Ascending aorta (tissue), 2 donors: ENCODE measurements around the gene WDR77. TPM values are rescaled to one million over a fixed set of nuclear protein-coding genes. Genes with fewer than 3 reads are reported as not detected.

Experiments used
- DNase-seq, 2 donors: peaks; one replicate each; pipeline ENCODE4 v3.0.0-alpha.2; 2019; ENCODE audit warnings: low spot score in 2 of 2
- H3K27ac ChIP-seq, 2 donors: fragments of 200-600 bp; sonication (generic); one replicate each; pipeline ENCODE4 v1.5.1; 2016 to 2017; ENCODE audit warnings: mild to moderate bottlenecking in 1 of 2
- H3K27me3 ChIP-seq: fragments of 200-600 bp; sonication (generic); one replicate; pipeline ENCODE4 v1.5.1; 2017
- H3K36me3 ChIP-seq, 2 donors: fragments of 200-600 bp; sonication (generic); one replicate each; pipeline ENCODE4 v1.5.1; 2016
- H3K4me1 ChIP-seq, 2 donors: fragments of 200-600 bp; sonication (generic); one replicate each; pipeline ENCODE4 v1.5.1; 2016 to 2017; ENCODE audit warnings: mild to moderate bottlenecking in 1 of 2
- H3K4me3 ChIP-seq, 2 donors: fragments of 200-600 bp; sonication (generic); one replicate each; pipeline ENCODE4 v1.5.1; 2016 to 2017; ENCODE audit warnings: mild to moderate bottlenecking in 1 of 2
- H3K9me3 ChIP-seq, 2 donors: fragments of 200-600 bp; sonication (generic); one replicate each; pipeline ENCODE4 v1.5.1; 2016
- CTCF ChIP-seq, 3 experiments: fragments of 200-600 bp in 2 of 3; fragments of 450-650 bp in 1 of 3; sonication (generic) in 2 of 3; IDR thresholded peaks; one replicate each; pipeline ENCODE4 v1.5.1; 2016 to 2019; ENCODE audit warnings: antibody characterized with exemption in 3 of 3, mild to moderate bottlenecking in 1 of 3, moderate library complexity in 1 of 3
- intact Hi-C: fragments of 100-400 bp; cut with DNase I; formaldehyde crosslinking; loops from one replicate; pipeline ENCODE4 v1.15.1; 2023
- total RNA-seq: library from RNA; depleted of rRNA; stranded (reverse); fragments of >200 nt; gene quantifications from one replicate; pipeline ENCODE4 v1.1.0, GENCODE V29; 2016

The WDR77 gene
- total RNA-seq, 1 donor from 2014 or later: 31.2 TPM

DNA sequence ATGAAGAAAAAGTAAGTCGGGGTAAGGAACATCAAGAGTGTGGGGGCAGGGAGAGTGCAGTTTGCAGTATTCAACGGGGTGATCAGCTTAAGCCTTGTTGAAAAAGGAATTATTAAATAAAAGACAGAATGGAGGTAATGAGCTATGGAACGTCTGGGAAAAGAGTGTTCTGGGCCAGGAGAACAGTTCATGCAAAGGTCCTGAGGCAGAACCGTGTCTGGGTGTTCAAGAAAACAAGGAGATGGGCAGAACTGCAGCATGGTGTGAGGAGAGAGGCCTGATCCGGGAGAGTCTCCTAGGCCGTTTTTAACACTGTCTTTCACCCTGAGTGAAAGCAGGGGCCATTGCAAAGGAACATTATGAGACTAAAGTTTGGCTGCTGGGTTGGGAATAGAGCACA lies 41.8 kb downstream of the WDR77 start:
- intact Hi-C loops: no loop called here
- Histone ChIP-seq H3K9me3 (no peaks in the 10 kb centered on the region), H3K27ac (no peak overlapping the region), H3K4me1 (no peaks in the 10 kb centered on the region), H3K36me3 (no peaks in the 10 kb centered on the region), H3K27me3 (no peaks in the 10 kb centered on the region), H3K4me3 (no peak overlapping the region)
- no peak for DNase-seq
- no peak for TF ChIP-seq CTCF (IDR thresholded peaks at IDR 0.05)

DNA sequence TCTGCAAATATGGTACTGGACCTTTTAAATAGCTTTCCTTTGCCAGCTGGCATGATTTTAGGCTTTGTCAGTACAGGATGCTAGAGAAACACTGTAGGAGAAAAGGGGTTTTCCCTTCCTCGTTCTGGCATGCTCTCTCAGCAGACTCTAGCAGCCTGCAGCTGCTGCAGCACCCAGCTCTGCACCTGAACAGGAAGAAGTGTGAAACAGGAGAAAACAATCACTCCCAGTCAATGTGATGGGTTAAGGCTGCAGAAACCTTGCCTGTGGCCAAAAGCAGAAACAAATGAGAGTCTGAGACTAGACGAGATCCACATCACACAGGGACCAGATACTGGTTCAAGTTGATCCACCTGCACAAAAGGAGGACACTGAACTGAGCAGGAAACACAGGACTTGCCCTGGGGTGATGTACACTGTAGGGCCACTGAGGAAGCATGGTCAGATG lies 42.7 kb downstream of the WDR77 start:
- Histone ChIP-seq H3K9me3 (no peaks in the 10 kb centered on the region), H3K36me3 (no peaks in the 10 kb centered on the region), H3K27me3 (no peaks in the 10 kb centered on the region), H3K27ac (no peak overlapping the region), H3K4me3 (no peak overlapping the region), H3K4me1 (no peaks in the 10 kb centered on the region)
- no peak for TF ChIP-seq CTCF (IDR thresholded peaks at IDR 0.05)
- intact Hi-C loops: no loop called here
- no peak for DNase-seq

- H3K27me3 ChIP-seq: no peaks in the 10 kb centered on the region
- H3K27ac ChIP-seq: no peak overlapping the region
- intact Hi-C loops: no loop called here
- no peaks in the 10 kb centered on the region for H3K36me3 ChIP-seq
- DNase-seq: no peak
- H3K4me3 ChIP-seq: no peak overlapping the region
- no peak for TF ChIP-seq CTCF (IDR thresholded peaks at IDR 0.05)
- H3K9me3 ChIP-seq: no peaks in the 10 kb centered on the region
- H3K4me1 ChIP-seq: no peaks in the 10 kb centered on the region
These were observed 44.5 kb downstream of the WDR77 start for GRCh38 chr1:111404588-111404987.

DNA sequence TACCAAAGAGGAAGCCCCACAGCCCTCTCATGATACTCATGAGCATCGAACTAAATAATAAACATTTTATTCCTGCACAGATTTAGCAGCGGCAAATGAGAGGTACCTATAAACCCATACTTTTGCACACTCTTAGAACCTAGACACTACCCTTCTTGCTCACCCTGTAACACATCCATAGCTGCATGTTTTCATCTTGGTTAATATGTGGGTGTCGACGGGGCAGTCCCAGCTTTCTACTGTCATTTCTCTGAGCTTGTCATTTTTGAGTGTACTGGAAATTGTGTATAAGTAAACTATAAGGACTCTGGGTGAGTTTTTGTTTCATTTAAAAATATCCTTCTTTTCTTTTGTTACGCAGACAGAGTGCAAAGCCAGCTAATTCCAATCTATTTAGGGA lies 47.0 kb downstream of the WDR77 start:
- Histone ChIP-seq H3K27ac (no peak overlapping the region), H3K36me3 (no peaks in the 10 kb centered on the region), H3K4me1 (no peaks in the 10 kb centered on the region), H3K4me3 (no peak overlapping the region), H3K27me3 (no peaks in the 10 kb centered on the region), H3K9me3 (no peaks in the 10 kb centered on the region)
- no peak for TF ChIP-seq CTCF (IDR thresholded peaks at IDR 0.05)
- DNase-seq: no peak
- intact Hi-C loops: no loop called here

GRCh38 chr1:111399792-111400610 lies 49.1 kb downstream of the WDR77 start:
- Histone ChIP-seq H3K4me1 (no peaks in the 10 kb centered on the region), H3K27me3 (no peaks in the 10 kb centered on the region), H3K27ac (no peak overlapping the region), H3K9me3 (no peaks in the 10 kb centered on the region), H3K4me3 (no peak overlapping the region), H3K36me3 (no peaks in the 10 kb centered on the region)
- intact Hi-C loops: loop anchor here (1.0 kb wide), 1 partner anchor 177 kb away; no protein-coding TSS in a partner anchor
- TF ChIP-seq CTCF (IDR thresholded peaks at IDR 0.05): peak; percentile 24 to 61 (median 57)
- DNase-seq: peak in 1 of 2 donors; percentile 68
